ENCODE data around the gene RIPOR1.
"Not testable (repeated sequence)": the region's sequence is repeated elsewhere in the genome, so short reads cannot be mapped to it uniquely, and the experiment has no call there.

The RIPOR1 gene, protein sequence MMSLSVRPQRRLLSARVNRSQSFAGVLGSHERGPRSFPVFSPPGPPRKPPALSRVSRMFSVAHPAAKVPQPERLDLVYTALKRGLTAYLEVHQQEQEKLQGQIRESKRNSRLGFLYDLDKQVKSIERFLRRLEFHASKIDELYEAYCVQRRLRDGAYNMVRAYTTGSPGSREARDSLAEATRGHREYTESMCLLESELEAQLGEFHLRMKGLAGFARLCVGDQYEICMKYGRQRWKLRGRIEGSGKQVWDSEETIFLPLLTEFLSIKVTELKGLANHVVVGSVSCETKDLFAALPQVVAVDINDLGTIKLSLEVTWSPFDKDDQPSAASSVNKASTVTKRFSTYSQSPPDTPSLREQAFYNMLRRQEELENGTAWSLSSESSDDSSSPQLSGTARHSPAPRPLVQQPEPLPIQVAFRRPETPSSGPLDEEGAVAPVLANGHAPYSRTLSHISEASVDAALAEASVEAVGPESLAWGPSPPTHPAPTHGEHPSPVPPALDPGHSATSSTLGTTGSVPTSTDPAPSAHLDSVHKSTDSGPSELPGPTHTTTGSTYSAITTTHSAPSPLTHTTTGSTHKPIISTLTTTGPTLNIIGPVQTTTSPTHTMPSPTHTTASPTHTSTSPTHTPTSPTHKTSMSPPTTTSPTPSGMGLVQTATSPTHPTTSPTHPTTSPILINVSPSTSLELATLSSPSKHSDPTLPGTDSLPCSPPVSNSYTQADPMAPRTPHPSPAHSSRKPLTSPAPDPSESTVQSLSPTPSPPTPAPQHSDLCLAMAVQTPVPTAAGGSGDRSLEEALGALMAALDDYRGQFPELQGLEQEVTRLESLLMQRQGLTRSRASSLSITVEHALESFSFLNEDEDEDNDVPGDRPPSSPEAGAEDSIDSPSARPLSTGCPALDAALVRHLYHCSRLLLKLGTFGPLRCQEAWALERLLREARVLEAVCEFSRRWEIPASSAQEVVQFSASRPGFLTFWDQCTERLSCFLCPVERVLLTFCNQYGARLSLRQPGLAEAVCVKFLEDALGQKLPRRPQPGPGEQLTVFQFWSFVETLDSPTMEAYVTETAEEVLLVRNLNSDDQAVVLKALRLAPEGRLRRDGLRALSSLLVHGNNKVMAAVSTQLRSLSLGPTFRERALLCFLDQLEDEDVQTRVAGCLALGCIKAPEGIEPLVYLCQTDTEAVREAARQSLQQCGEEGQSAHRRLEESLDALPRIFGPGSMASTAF

GRCh38 chr16:67528222-67528869 lies at the start of gene RIPOR1:
TSS of gene RIPOR1 (plus strand) at chr16:67528829. CDS start at chr16:67538447, 9,618 bp downstream.
- DNase-seq, result peak; percentile 39

DNA sequence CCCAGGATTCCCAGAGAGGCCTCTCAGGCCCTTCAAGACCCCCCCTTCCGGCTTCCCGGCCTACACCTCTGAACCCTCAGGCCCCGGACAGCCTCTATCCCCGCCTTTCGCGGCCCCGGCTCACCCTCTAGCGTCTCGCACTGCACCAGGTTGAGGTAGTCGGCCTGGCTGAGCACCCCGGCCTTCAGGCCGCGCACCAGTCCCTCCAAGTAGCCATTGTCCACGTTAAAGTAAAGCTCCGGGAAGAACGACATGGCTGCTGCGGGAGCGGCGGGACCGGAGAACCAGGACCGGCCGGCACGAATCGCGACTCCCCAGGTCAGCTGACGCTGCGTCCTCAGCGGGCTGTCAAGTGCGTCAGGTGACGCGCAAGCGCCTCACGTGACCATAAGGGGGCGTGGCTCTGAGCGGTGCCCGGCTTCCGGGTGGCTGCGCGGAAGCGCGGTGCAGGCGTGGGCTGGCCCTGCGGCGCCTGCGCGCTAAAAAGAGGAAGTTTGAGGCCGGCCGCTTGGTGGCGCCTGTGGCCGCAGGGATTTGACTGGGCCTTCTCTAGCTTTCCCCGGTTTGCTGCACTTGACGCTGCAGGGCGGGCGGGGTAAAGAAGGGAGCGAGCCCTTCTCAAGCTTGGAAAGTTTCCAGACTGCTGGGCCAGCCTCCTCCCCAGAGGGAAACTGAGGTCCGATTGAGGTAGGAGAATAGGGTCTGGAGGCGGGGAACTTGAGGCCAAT lies 47.6 kb upstream of the RIPOR1 start, which contains the start of gene ATP6V0D1:
Gene ATP6V0D1 (minus strand): TSS at position 325 of the 728 bp plus-strand sequence. CDS start 71 bp downstream, at position 254.
- peak; percentile 96 for DNase-seq

- peak; percentile 37 for DNase-seq
These were observed 46.9 kb upstream of the RIPOR1 start for GRCh38 chr16:67481561-67482232.

- no peak for DNase-seq
These were observed 46.2 kb upstream of the RIPOR1 start for GRCh38 chr16:67482233-67482924.

GRCh38 chr16:67483150-67483549 lies 45.5 kb upstream of the RIPOR1 start, which contains the start of gene AGRP:
TSS of gene AGRP (minus strand) at chr16:67483547. CDS start at chr16:67483398, 149 bp downstream.
- DNase-seq, result no peak

DNA sequence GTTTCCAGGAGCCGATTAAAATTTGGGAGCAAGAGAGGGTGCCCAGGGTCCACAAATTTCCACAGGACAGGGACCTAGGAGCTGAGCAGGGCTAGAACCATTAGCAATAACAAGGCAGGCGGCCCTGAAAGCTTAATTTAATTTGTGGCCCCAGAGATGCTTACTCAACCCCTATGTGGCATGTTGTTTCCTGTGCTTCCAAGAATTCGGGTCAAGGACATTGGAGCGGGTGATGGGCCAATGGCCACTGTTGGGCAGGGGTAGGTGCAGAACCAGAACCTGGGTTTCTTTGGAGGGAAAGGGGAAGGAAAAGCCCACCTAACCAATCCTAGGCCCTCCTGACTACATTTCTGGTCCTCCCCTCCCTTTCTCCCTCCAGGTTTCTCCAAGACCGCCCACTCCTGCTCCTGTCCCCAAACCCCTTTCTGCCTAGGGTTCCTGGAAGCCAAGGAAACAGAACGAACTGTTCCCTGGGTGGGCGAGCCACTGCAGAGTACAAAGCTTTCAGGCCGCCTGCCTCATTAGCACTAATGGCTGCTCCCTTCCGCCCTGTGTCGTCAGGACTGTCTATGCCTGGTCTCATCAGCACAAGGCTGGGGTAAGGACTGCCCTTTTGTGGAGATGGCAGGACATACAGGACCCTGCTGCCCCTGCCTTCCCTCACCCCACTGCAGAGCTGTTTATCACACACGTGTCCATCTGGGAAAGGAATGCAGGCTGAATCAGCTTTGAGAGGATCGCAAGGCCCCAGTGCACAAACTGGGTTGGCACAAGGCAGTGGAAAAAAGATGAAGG lies 44.7 kb upstream of the RIPOR1 start:
- DNase-seq, result no peak

DNA sequence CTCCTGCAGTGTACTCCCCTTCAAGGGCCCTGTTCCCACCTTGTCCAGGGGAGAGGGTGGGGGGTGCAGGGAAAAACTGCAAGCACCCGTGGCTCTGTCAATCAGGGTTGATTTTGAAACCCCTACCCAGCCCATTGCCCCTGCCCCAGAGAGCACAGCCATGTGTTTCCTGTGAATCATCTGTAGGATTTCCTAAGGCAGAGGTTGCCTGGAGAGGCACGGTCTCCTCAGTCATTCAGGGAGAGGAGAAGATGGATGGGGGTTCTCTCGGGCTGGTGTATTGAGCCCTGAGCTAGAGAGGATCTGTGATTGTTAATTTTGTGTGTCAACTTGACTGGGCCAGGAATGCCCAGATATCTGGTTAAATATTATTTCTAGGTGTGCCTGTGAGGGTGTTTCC lies 41.8 kb upstream of the RIPOR1 start:
- no peak for DNase-seq

- DNase-seq, result not testable (repeated sequence)
These were observed 41.1 kb upstream of the RIPOR1 start for GRCh38 chr16:67487561-67487960.

DNA sequence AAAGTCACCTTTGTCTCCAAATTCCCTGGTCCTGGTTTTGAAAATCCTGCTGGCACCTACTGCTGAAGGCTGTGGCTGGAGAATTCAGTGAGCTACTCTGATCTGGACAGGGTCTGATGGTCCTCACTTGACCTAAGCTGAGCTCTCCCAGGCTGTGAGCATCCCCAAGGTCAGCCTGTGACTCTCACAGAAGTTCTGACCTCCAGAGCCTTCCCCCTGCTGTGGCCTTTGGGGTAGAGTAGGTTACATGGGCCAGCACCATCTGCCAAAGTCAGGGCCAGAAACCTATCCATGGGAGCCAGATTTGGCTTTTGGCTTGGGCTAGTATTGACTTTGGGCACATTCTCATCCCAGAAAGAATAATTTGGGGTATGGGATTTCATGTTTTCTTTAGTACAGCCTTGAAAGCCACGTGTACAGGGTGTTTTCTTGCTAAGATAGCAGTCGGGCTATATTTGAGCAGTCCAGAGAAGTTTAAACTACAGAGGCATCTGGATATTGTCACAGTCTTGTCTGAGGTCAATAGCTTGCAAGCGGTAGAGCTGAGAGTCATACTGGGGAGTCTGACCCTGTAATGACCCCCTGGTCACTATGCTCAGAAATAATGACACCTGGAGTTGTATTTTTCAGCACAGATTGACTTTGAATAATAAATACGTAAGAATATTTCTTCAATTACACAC lies 39.1 kb upstream of the RIPOR1 start:
- DNase-seq, result no peak

DNA sequence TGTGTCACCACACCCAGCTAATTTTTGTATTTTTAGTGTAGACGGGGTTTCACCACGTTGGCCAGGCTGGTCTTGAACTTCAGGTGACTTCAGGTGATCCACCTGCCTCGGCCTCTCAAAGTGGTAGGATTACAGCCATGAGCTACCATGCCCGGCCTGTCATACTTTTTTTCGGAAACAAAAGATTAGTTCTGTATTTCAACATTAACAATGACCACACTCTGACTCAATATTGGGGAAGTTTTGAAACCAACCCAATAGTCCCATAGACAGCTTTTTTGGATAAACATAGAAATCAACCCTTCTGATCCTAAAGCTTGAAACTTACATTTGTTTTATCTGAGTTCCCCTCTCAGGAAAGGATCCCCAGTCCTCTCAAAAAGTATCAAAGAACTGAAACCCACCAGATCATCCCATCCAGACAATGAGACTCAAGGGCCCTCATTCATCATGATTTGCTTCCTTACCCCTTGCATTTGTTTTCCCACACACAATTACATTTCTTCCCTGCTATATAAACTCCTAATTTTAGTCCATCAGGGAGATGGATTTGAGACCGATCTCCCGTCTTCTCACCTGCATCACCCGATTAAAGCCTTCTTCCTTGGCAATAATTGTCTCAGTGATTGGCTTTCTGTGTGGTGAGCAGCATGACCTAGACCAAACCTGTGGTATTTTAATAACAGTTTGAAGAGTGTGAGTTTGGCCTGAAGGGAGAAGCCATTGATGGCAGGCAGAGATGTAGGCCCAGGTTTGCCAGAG lies 38.1 kb upstream of the RIPOR1 start:
- DNase-seq, result no peak

GRCh38 chr16:67499106-67499505 lies 29.5 kb upstream of the RIPOR1 start:
- DNase-seq, result no peak

- DNase-seq, result no peak
These were observed 24.3 kb upstream of the RIPOR1 start for GRCh38 chr16:67504031-67505021.

- DNase-seq, result no peak
These were observed 22.2 kb upstream of the RIPOR1 start for GRCh38 chr16:67506468-67506867.

DNA sequence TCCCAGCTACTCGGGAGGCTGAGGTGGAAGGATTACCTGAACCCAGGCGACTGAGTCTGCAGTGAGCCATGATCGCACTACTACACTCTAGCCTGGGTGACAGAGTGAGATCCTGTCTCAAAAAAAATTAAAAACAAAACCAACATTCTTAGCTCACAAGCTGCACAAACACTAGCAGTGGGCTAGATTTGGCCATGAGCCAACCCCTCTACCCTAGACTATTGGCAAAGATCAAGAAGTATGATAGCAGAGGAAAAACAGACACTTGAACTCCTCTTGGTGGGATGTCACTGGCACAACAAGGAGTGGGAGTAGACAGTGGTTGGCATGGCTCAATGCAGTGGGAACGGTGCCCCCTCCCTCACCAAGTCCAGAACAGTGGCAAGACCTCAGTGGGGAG lies 19.6 kb upstream of the RIPOR1 start:
- DNase-seq, result no peak

GRCh38 chr16:67513892-67514291 lies 14.7 kb upstream of the RIPOR1 start:
- not testable (repeated sequence) for DNase-seq

DNA sequence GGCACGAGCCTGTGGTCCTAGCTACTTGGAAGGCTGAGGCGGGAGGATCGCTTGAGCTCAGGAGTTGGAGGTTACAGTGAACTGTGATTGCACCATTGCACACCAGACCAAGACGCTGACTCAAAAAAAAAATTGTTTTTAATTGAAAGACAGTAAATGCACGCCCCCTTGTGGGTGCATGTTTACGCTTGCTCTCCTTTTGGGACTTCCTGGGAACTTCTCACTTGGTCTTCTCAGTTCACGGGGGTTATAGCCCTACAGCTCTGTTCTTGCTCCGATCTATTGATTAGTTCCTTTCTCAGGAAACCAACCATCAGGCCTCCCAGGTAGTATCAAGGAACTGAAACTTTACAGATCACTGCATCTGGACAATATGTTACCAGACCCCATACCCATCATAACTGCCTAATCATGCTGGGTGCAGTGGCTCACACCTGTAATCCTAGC lies 14.2 kb upstream of the RIPOR1 start:
- DNase-seq, result peak; percentile 73

All from stimulated activated naive CD4-positive, alpha-beta T cell treated with Interleukin-2 at 50 U/mL for 16 hours (primary cell).